Gastrocnemius medialis (tissue), 4 donors: Measurements from ENCODE around the gene BCDIN3D.

ENCODE experiments used
- CTCF ChIP-seq, 5 experiments: fragments of 450-650 bp in 3 of 5; fragments of 200-600 bp in 2 of 5; sonication (generic) in 2 of 5; IDR thresholded peaks in 4 of 5; conservative IDR thresholded peaks in 1 of 5; 1 replicate in 4 of 5; 2 replicates in 1 of 5; pipeline ENCODE4 v1.5.1; 2016 to 2019; ENCODE audit warnings: antibody characterized with exemption in 5 of 5, mild to moderate bottlenecking in 3 of 5, moderate library complexity in 3 of 5
- POLR2A ChIP-seq, 2 donors: fragments of 450-650 bp; IDR thresholded peaks; one replicate each; pipeline ENCODE4 v1.6.1; 2017; ENCODE audit warnings: antibody characterized with exemption in 2 of 2, mild to moderate bottlenecking in 2 of 2, moderate library complexity in 2 of 2

DNA sequence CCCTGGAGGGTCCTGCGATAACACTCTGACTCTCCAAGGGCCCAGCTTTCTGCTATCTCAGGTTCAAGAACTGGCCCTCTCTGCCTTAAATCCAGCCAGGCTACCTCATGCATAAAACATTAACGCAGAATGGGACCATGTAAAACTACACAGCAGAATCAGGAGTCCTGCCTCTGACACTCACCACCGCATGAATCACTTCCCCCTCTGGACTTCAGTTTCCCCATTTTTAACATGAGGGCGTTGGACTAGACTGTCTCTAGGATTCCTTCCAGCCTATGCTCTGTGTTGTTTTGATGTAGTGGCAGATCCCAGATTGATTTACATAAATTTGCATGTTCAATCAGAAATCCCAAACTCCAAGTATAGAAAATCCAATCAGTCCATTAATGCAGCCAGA is 18.0 kb downstream of the BCDIN3D start:
- TF ChIP-seq POLR2A (IDR thresholded peaks at IDR 0.05) (no peak), CTCF (IDR thresholded peaks at IDR 0.05 in 4 of 5, conservative IDR thresholded peaks at IDR 0.05 in 1 of 5) (no peak)
